Measurements from ENCODE around the gene RIMS1. TPM values are rescaled to one million over a fixed set of nuclear protein-coding genes. Genes with fewer than 3 reads are reported as not detected.

RIMS1 gene
- total RNA-seq, 4 donors from 2014 or later: 0.17 to 0.89 (median 0.44) TPM

DNA sequence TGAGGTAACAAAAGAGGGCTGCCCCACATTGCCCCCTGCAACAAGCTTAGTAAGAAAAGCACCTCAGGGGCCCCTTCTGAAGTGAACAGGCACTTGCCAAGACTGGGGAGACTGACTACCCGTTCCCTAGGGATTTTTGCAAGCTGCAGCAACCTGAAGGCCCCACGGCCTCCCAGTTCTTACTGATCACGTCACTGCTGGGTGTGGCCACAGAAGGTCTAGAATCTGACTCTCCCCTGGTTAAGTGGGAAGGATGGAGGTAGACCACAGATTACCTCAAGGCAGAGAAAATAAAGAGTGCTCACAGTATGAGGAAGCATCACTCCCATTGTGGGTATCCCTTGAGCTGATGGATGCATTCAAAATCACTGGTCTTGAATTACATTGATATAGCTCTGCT lies 534.1 kb downstream of the RIMS1 start:
- no peak overlapping the region for H3K27ac ChIP-seq
- no peaks in the 10 kb centered on the region for H3K27me3 ChIP-seq
- 81 to 94% methylated on average over 2 to 3 of the region's 3 CpGs for WGBS, 2 donors
- no peaks in the 10 kb centered on the region for H3K9me3 ChIP-seq
- no peaks in the 10 kb centered on the region for H3K36me3 ChIP-seq
- no peaks in the 10 kb centered on the region for H3K4me1 ChIP-seq
- intact Hi-C loops (cut with DNase I): no loop called here
- TF ChIP-seq, protein P1, sequence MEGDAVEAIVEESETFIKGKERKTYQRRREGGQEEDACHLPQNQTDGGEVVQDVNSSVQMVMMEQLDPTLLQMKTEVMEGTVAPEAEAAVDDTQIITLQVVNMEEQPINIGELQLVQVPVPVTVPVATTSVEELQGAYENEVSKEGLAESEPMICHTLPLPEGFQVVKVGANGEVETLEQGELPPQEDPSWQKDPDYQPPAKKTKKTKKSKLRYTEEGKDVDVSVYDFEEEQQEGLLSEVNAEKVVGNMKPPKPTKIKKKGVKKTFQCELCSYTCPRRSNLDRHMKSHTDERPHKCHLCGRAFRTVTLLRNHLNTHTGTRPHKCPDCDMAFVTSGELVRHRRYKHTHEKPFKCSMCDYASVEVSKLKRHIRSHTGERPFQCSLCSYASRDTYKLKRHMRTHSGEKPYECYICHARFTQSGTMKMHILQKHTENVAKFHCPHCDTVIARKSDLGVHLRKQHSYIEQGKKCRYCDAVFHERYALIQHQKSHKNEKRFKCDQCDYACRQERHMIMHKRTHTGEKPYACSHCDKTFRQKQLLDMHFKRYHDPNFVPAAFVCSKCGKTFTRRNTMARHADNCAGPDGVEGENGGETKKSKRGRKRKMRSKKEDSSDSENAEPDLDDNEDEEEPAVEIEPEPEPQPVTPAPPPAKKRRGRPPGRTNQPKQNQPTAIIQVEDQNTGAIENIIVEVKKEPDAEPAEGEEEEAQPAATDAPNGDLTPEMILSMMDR (IDR thresholded peaks at IDR 0.05): no peak
- TF ChIP-seq POLR2A (IDR thresholded peaks at IDR 0.05): no peak
- H3K4me3 ChIP-seq (replicated peaks in 1 of 3): no peak overlapping the region
- no peak for DNase-seq

DNA sequence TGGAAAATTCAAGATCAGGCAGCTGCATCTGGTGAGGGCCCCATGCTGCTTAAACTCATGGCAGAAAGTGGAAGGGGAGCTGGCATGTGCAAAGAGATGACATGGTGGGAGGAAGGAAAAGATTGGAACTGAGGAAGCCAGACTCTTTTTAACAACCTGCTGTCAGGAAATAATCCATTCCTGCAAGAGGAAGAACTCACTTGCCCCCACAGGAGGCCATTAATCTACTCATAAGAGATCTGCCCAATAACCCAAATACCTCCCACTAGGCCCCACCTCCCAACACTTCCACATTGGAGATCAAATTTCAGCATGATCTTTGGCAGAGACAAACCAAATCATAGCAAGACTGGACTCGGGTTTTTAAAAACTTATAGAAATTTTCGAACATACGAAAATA lies 535.0 kb downstream of the RIMS1 start:
- Histone ChIP-seq H3K27ac (no peak overlapping the region), H3K27me3 (no peaks in the 10 kb centered on the region), H3K4me1 (no peaks in the 10 kb centered on the region), H3K36me3 (no peaks in the 10 kb centered on the region), H3K4me3 (replicated peaks in 1 of 3) (no peak overlapping the region), H3K9me3 (no peaks in the 10 kb centered on the region)
- 92% methylated on average over 3 of the region's 3 CpGs for WGBS, 2 donors
- TF ChIP-seq, protein P1 (IDR thresholded peaks at IDR 0.05): no peak
- TF ChIP-seq POLR2A (IDR thresholded peaks at IDR 0.05): no peak
- intact Hi-C loops (cut with DNase I): no loop called here
- DNase-seq: no peak

DNA sequence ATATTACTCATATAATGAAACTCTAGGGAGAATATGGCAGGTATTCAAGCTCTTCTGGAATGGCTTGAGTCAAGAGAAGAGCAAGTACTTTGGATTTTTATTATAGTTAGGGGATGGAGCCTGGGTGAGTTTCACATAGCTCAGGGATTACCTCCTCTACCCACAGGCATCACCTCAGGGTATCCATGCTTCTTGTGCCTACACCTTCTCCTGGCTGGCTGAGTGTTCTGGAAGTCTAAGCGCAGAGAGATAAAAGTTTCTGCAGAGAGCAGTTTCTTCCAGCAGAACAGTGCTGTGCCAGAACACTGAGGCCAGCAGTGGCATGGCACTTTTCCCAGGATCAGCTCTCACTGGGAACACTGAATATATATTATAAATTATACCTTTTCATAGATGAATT lies 535.8 kb downstream of the RIMS1 start:
- no peaks in the 10 kb centered on the region for H3K27me3 ChIP-seq
- H3K4me1 ChIP-seq: no peaks in the 10 kb centered on the region
- TF ChIP-seq, protein P1 (IDR thresholded peaks at IDR 0.05): no peak
- TF ChIP-seq POLR2A (IDR thresholded peaks at IDR 0.05): no peak
- H3K36me3 ChIP-seq: no peaks in the 10 kb centered on the region
- WGBS, 2 donors: 92% methylated on average over 1 of the region's 1 CpG
- no peak overlapping the region for H3K4me3 ChIP-seq (replicated peaks in 1 of 3)
- no peak for DNase-seq
- H3K27ac ChIP-seq: no peak overlapping the region
- intact Hi-C loops (cut with DNase I): no loop called here
- no peaks in the 10 kb centered on the region for H3K9me3 ChIP-seq

DNA sequence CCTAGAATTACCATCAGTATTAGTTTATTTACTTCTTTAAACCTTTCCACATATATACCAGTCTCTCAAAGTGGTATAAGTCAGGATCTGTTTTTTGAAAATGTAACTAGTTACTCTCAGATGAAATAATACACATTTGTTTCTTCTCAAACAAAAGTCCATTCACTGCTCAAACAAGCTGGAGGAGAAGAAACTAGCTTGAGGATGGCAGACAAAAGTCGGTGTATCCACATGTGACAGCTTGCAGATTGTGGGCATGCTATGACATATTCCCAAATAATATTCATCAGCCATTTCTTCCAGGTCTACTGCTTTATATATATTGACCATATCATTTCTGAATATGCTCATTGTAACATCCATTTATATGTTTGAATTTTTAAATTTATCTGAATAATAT lies 538.1 kb downstream of the RIMS1 start:
- intact Hi-C loops (cut with DNase I): no loop called here

DNA sequence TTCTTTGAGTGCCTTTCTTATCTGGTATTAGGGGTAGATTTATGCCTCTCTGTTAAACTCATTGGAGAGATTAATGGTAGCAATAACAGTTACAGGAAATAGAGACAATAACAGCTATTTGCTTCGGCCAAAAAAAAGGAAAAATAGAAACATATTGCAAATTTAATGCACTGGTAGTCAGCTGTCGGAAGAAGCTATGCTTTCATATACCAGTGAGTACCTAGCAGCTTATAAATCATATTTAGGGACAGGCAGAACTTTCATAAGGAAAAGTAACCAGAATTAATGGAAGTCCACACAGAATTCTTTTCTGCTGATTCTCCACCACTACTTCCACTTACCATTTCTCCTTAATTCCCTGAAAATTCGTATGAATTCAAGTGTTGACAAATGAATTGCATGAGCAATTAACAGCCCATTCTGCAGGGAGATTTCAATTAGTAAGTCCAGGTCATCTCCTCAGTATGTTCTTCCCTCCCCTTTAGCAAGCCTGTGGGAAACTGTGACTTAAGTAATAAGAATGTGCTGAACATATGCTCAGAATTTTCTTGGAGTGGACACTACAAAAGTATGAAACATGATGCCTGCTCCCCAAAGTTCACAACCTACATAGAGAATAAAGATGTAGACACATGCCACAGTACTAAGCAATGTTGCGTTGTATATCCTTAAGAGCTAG lies 538.8 kb downstream of the RIMS1 start:
- H3K27ac ChIP-seq: no peak overlapping the region
- H3K9me3 ChIP-seq: no peaks in the 10 kb centered on the region
- TF ChIP-seq POLR2A (IDR thresholded peaks at IDR 0.05): no peak
- TF ChIP-seq, protein P1 (IDR thresholded peaks at IDR 0.05): no peak
- no peak overlapping the region for H3K4me3 ChIP-seq (replicated peaks in 1 of 3)
- DNase-seq: no peak
- no peaks in the 10 kb centered on the region for H3K36me3 ChIP-seq
- no peaks in the 10 kb centered on the region for H3K4me1 ChIP-seq
- H3K27me3 ChIP-seq: no peaks in the 10 kb centered on the region
- intact Hi-C loops (cut with DNase I): no loop called here
- 63% methylated on average over 4 of the region's 4 CpGs for WGBS, 2 donors

More for the DNA sequence above, 538.1 kb downstream of the RIMS1 start:
- WGBS, 2 donors: 83 to 86% methylated on average over 1 of the region's 1 CpG
- no peaks in the 10 kb centered on the region for H3K36me3 ChIP-seq
- H3K4me3 ChIP-seq (replicated peaks in 1 of 3): no peak overlapping the region
- no peaks in the 10 kb centered on the region for H3K27me3 ChIP-seq
- no peaks in the 10 kb centered on the region for H3K4me1 ChIP-seq
- H3K9me3 ChIP-seq: no peaks in the 10 kb centered on the region
- TF ChIP-seq POLR2A (IDR thresholded peaks at IDR 0.05): no peak
- TF ChIP-seq, protein P1 (IDR thresholded peaks at IDR 0.05): no peak
- no peak for DNase-seq
- no peak overlapping the region for H3K27ac ChIP-seq
